Neutrophil (primary cell): ENCODE measurements around the gene BNIPL.

Experiments
- H3K27ac ChIP-seq: fragments of 200-600 bp; sonication (generic); 2 replicates; pipeline ENCODE4 v1.5.1; 2016; ENCODE audit warnings: mild to moderate bottlenecking, moderate library complexity
- H3K27me3 ChIP-seq: fragments of 200-600 bp; sonication (generic); 2 replicates; pipeline ENCODE4 v1.6.0; 2016; ENCODE audit warnings: mild to moderate bottlenecking
- H3K36me3 ChIP-seq: fragments of 200-600 bp; sonication (generic); 2 replicates; pipeline ENCODE4 v1.5.1; 2017
- H3K4me1 ChIP-seq, 2 experiments: fragments of 200-600 bp in 1 of 2; sonication (generic) in 1 of 2; 1 replicate in 1 of 2; 2 replicates in 1 of 2; pipeline versions ENCODE4 v1.5.1 to v1.6.1; 2013 to 2016; ENCODE audit warnings: low read depth in 1 of 2, low read length in 1 of 2, mild to moderate bottlenecking in 1 of 2, moderate library complexity in 1 of 2; ENCODE audit not compliant: control insufficient read depth in 1 of 2, insufficient read depth in 1 of 2
- H3K4me3 ChIP-seq, 2 experiments: fragments of 200-600 bp in 1 of 2; sonication (generic) in 1 of 2; 1 replicate in 1 of 2; 2 replicates in 1 of 2; pipeline ENCODE4 v1.5.1; 2013 to 2016; ENCODE audit warnings: low read depth in 1 of 2, low read length in 1 of 2, mild to moderate bottlenecking in 1 of 2, moderate library complexity in 1 of 2
- H3K9me3 ChIP-seq: fragments of 200-600 bp; sonication (generic); 2 replicates; pipeline ENCODE4 v1.5.1; 2016
- CTCF ChIP-seq: fragments of 200-600 bp; sonication (generic); IDR thresholded peaks from 2 replicates; pipeline ENCODE4 v1.5.1; 2016; ENCODE audit warnings: antibody characterized with exemption

Gene BNIPL

DNA sequence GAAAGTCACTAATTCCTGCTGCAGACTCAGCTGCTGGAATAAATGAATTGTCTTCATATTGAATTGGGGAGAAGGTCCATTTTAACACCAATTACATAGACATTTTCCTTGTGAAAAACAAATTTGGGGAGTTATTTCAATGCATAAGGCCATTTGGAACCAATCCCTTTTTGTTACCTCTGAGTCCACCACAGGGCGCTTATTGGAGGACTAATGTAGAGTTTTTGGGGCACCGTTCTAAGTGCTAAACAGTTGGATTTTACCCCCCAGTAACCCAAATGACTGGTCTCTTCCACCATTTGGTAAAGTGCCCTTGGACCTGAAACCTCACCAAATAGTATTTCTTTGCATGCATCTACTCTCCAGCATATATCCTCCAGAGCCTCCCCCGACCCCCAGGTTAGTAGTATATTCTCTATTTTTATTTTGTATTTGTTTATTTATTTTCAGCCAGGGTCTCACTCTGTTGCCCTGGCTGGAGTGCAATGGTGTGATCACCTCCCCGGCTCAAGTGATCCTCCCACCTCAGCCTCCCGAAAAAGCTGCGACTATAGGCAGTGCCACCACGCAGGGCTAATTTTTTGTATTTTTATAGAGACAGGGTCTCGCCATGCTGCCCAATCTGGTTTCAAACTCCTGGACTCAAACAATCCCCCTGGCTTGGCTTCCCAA lies 26.6 kb upstream of the BNIPL start:
- no peaks in the 10 kb centered on the region for H3K9me3 ChIP-seq
- H3K4me1 ChIP-seq: peaks cover 29 to 42% of the 10 kb centered on the region in 2 experiments
- no peaks in the 10 kb centered on the region for H3K27me3 ChIP-seq
- H3K27ac ChIP-seq: peak overlapping the region; percentile 96
- no peak overlapping the region for H3K4me3 ChIP-seq
- no peak for TF ChIP-seq CTCF
- H3K36me3 ChIP-seq: peaks cover 4% of the 10 kb centered on the region

DNA sequence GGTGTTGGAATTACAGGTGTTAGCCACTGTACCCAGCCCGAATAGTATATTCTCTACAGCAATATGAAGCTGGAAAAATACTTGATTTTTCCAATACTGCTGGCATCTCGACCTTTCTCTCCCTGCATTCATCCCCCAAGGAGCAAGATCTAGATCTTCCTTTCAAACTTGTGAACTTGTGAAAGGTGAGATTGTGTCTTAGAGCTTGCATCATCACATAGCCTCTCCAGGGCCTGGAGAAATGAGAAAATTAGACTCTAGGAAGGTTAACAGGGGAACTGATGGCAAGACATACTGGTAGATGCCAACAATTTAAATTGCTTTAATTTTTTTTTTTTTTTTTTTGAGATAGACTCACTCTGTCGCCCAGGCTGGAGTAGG lies 26.1 kb upstream of the BNIPL start:
- no peak overlapping the region for H3K27ac ChIP-seq
- TF ChIP-seq CTCF: no peak
- H3K4me3 ChIP-seq: no peak overlapping the region
- H3K9me3 ChIP-seq: no peaks in the 10 kb centered on the region
- H3K4me1 ChIP-seq: peaks cover 29 to 37% of the 10 kb centered on the region in 2 experiments
- H3K36me3 ChIP-seq: peaks cover 4% of the 10 kb centered on the region
- H3K27me3 ChIP-seq: no peaks in the 10 kb centered on the region

DNA sequence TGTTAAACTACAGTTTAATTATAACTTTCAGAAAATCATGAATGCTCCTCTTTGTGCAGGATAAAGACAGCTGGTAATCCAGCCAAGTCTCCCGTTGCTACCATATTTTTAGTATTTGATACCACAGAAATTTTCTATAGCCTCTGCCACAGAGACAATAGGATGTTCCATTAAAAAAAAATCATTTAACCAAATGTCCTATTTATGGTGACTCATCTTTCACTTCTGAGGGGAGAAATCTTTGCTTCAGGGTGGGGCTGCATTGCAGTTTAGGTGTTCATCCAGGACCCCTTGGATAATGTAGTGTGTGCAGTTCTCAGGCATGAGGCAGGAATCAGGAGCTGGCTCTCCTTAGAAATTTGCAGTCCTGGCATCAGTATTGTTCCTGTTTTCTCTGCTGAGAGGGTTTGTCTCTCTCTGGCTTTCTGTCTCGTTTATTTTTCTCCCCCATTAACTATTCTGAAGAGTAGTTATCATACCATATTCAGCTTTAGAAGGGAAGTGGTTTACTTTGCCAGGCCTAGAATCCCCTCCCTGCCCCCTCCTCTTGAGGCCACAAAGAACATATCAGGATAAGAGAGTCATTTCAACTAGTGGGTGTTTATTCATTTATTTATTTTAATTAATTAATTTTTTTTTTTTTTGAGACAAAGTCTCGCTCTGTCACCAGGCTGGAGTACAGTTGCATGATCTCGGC lies 25.1 kb upstream of the BNIPL start:
- no peak overlapping the region for H3K27ac ChIP-seq
- no peaks in the 10 kb centered on the region for H3K9me3 ChIP-seq
- H3K36me3 ChIP-seq: peaks cover 8% of the 10 kb centered on the region
- no peak for TF ChIP-seq CTCF
- no peak overlapping the region for H3K4me3 ChIP-seq
- peaks cover 28 to 29% of the 10 kb centered on the region in 2 experiments for H3K4me1 ChIP-seq
- no peaks in the 10 kb centered on the region for H3K27me3 ChIP-seq

GRCh38 chr1:151012684-151013471 lies 23.5 kb upstream of the BNIPL start:
- no peak overlapping the region for H3K27ac ChIP-seq
- H3K9me3 ChIP-seq: no peaks in the 10 kb centered on the region
- H3K4me1 ChIP-seq: peaks cover 14 to 18% of the 10 kb centered on the region in 2 experiments
- TF ChIP-seq CTCF: no peak
- no peaks in the 10 kb centered on the region for H3K27me3 ChIP-seq
- peaks cover 10% of the 10 kb centered on the region for H3K36me3 ChIP-seq
- no peak overlapping the region for H3K4me3 ChIP-seq

DNA sequence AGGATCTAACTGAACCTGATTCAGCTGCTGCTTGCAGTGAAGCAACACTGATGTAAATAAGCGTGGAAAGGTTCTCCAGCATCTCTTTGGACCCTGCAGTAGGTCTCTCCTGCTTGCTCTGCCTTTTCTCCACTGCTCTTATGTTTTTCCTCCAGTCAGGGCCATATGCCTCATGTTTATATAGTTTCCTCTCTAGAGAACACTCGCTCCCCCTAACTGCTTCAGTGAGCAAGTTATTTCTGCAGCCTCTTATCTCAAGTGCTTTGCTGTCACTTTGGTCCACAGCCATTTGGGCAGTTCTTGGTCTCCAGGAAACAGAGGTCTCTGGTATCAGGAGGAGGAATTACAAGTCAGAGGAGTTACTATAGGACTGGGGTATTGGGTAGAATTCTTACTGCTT lies 22.9 kb upstream of the BNIPL start:
- Histone ChIP-seq H3K27me3 (no peaks in the 10 kb centered on the region), H3K36me3 (peaks cover 17% of the 10 kb centered on the region), H3K27ac (no peak overlapping the region), H3K4me1 (peaks cover 10 to 13% of the 10 kb centered on the region in 2 experiments), H3K4me3 (no peak overlapping the region), H3K9me3 (no peaks in the 10 kb centered on the region)
- TF ChIP-seq CTCF: no peak
